Measurements from ENCODE around the gene AQP4. TPM values are rescaled to one million over a fixed set of nuclear protein-coding genes. Genes with fewer than 3 reads are reported as not detected.

AQP4 gene
- total and polyA plus RNA-seq, 2 donors (not counting 3 experiments of a cell fraction or from before 2014, with no cell fraction given), result not detected

DNA sequence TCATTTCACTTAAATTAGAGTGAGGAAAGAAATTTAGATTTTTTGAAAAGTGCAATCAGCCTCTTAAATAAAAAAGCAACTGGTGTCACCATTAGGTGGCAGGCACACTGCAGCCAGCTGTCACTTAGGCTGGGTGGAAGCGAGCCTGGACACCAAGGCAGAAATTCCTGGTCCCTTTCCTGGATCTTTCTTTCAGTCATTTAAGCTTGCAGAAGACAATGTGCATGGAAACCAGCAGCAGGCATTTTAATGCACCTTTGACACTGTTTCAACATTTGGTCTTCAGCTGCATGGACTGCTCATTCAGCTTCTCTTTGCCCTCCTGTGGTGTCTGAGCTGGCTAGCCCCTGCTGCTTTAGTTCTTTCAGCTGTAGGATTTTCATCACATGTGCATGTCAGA, 61.0 kb downstream of the AQP4 start:
- no TSS peak for BruUV-seq (replicated peaks)
- H3K4me1 ChIP-seq (ENCODE audit: control insufficient read depth, extremely low read depth, insufficient read depth, low read length), result no peaks in the 10 kb centered on the region
- intact Hi-C loops (cut with micrococcal nuclease) (no loop called here), dilution Hi-C loops (cut with MboI; ENCODE audit: extremely low pct_ligation_motif_present, low sequenced_read_pairs) (no loop called here)
- ChIA-PET POLR2A (no interaction called here), CTCF (no interaction called here)
- no peak overlapping the region for H3K9ac ChIP-seq (replicated peaks; ENCODE audit: extremely low read depth, insufficient read depth, low read length)
- no peak overlapping the region for H2AFZ ChIP-seq (ENCODE audit: low read depth, low read length)
- H3K4me2 ChIP-seq (ENCODE audit: insufficient read depth, low read length), result no peak overlapping the region
- no peaks in the 10 kb centered on the region for H3K79me2 ChIP-seq (ENCODE audit: control insufficient read depth, insufficient read depth, low read length)
- H3K9me1 ChIP-seq (replicated peaks; ENCODE audit: control insufficient read depth, extremely low read depth, insufficient read depth, low read length), result no peaks in the 10 kb centered on the region
- no peaks in the 10 kb centered on the region for H4K20me1 ChIP-seq (replicated peaks; ENCODE audit: control insufficient read depth, extremely low read depth, insufficient read depth, low read length)
- no peak for TF ChIP-seq FOS (IDR thresholded peaks at IDR 0.05; ENCODE audit: borderline replicate concordance, insufficient read depth, low read length)
- no peak for TF ChIP-seq POLR2A (IDR thresholded peaks at IDR 0.05; ENCODE audit: low read depth, low read length)
- DNase-seq (ENCODE audit: low read depth, low spot score), result no peak
- no peak for FAIRE-seq
- no peak overlapping the region for H3K27ac ChIP-seq (ENCODE audit: insufficient read depth, low read depth, low read length)
- no peaks in the 10 kb centered on the region for H3K9me3 ChIP-seq (replicated peaks; ENCODE audit: control insufficient read depth, insufficient read depth, low read length)
- H3K27me3 ChIP-seq (ENCODE audit: control insufficient read depth in 2 of 2, insufficient read depth in 2 of 2, low read length in 2 of 2), result no peaks in the 10 kb centered on the region
- no peak overlapping the region for H3K4me3 ChIP-seq (replicated peaks in 1 of 3; ENCODE audit: insufficient read depth in 1 of 3, low read depth in 1 of 3, low read length in 3 of 3)
- H3K36me3 ChIP-seq (ENCODE audit: control insufficient read depth in 2 of 2, extremely low read depth in 1 of 2, insufficient read depth in 2 of 2, low read length in 2 of 2), result no peaks in the 10 kb centered on the region

- no peak for FAIRE-seq
- POLR2A ChIA-PET, result no interaction called here
These were observed 61.9 kb downstream of the AQP4 start for GRCh38 chr18:26803643-26804042.

More at GRCh38 chr18:26803643-26804042, 61.9 kb downstream of the AQP4 start:
- no peak overlapping the region for H2AFZ ChIP-seq (ENCODE audit: low read depth, low read length)
- no peak overlapping the region for H3K27ac ChIP-seq (ENCODE audit: insufficient read depth, low read depth, low read length)
- H3K27me3 ChIP-seq (ENCODE audit: control insufficient read depth in 2 of 2, insufficient read depth in 2 of 2, low read length in 2 of 2), result no peaks in the 10 kb centered on the region
- H3K9ac ChIP-seq (replicated peaks; ENCODE audit: extremely low read depth, insufficient read depth, low read length), result no peak overlapping the region
- H3K4me2 ChIP-seq (ENCODE audit: insufficient read depth, low read length), result no peak overlapping the region
- intact Hi-C loops (cut with micrococcal nuclease) (no loop called here), dilution Hi-C loops (cut with MboI; ENCODE audit: extremely low pct_ligation_motif_present, low sequenced_read_pairs) (no loop called here)
- no peaks in the 10 kb centered on the region for H3K4me1 ChIP-seq (ENCODE audit: control insufficient read depth, extremely low read depth, insufficient read depth, low read length)
- CTCF ChIA-PET, result no interaction called here
- no peak for TF ChIP-seq POLR2A (IDR thresholded peaks at IDR 0.05; ENCODE audit: low read depth, low read length)
- TF ChIP-seq, protein P1, sequence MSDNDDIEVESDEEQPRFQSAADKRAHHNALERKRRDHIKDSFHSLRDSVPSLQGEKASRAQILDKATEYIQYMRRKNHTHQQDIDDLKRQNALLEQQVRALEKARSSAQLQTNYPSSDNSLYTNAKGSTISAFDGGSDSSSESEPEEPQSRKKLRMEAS (IDR thresholded peaks at IDR 0.05; ENCODE audit: insufficient read depth, insufficient read length), result no peak
- TF ChIP-seq GATA2 (IDR thresholded peaks at IDR 0.05; ENCODE audit: insufficient read depth, insufficient read length, low read depth, low read length), result no peak
- TF ChIP-seq EZH2 (IDR thresholded peaks at IDR 0.05; ENCODE audit: borderline replicate concordance, low read depth, low read length, severe bottlenecking), result no peak
- TF ChIP-seq FOS (IDR thresholded peaks at IDR 0.05; ENCODE audit: borderline replicate concordance, insufficient read depth, low read length), result no peak
- TF ChIP-seq, protein P2, sequence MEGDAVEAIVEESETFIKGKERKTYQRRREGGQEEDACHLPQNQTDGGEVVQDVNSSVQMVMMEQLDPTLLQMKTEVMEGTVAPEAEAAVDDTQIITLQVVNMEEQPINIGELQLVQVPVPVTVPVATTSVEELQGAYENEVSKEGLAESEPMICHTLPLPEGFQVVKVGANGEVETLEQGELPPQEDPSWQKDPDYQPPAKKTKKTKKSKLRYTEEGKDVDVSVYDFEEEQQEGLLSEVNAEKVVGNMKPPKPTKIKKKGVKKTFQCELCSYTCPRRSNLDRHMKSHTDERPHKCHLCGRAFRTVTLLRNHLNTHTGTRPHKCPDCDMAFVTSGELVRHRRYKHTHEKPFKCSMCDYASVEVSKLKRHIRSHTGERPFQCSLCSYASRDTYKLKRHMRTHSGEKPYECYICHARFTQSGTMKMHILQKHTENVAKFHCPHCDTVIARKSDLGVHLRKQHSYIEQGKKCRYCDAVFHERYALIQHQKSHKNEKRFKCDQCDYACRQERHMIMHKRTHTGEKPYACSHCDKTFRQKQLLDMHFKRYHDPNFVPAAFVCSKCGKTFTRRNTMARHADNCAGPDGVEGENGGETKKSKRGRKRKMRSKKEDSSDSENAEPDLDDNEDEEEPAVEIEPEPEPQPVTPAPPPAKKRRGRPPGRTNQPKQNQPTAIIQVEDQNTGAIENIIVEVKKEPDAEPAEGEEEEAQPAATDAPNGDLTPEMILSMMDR (IDR thresholded peaks at IDR 0.05; ENCODE audit: extremely low read depth in 1 of 2, insufficient read depth in 1 of 2, low read depth in 1 of 2, low read length in 2 of 2), result no peak
- TF ChIP-seq POLR2AphosphoS5 (IDR thresholded peaks at IDR 0.05; ENCODE audit: insufficient read depth, low read depth, low read length), result no peak
- no peak for TF ChIP-seq JUN (IDR thresholded peaks at IDR 0.05; ENCODE audit: borderline replicate concordance, insufficient read depth, insufficient read length, low read depth)
- TF ChIP-seq MYC (IDR thresholded peaks at IDR 0.05; ENCODE audit: low read depth, low read length), result no peak
- H3K9me3 ChIP-seq (replicated peaks; ENCODE audit: control insufficient read depth, insufficient read depth, low read length), result no peaks in the 10 kb centered on the region
- no TSS peak for BruUV-seq (replicated peaks)
- no peaks in the 10 kb centered on the region for H3K36me3 ChIP-seq (ENCODE audit: control insufficient read depth in 2 of 2, extremely low read depth in 1 of 2, insufficient read depth in 2 of 2, low read length in 2 of 2)
- H3K9me1 ChIP-seq (replicated peaks; ENCODE audit: control insufficient read depth, extremely low read depth, insufficient read depth, low read length), result no peaks in the 10 kb centered on the region
- no peak for DNase-seq (ENCODE audit: low read depth, low spot score)
- H3K79me2 ChIP-seq (ENCODE audit: control insufficient read depth, insufficient read depth, low read length), result no peaks in the 10 kb centered on the region
- no peak overlapping the region for H3K4me3 ChIP-seq (replicated peaks in 1 of 3; ENCODE audit: insufficient read depth in 1 of 3, low read depth in 1 of 3, low read length in 3 of 3)
- H4K20me1 ChIP-seq (replicated peaks; ENCODE audit: control insufficient read depth, extremely low read depth, insufficient read depth, low read length), result no peaks in the 10 kb centered on the region

Data from endothelial cell of umbilical vein (primary cell).